SK-N-MC (cell line): ENCODE data around the gene GNG2.

Experiments
- EZH2 ChIP-seq: fragments of 200-600 bp; sonication (generic); IDR thresholded peaks from one replicate; pipeline ENCODE4 v1.6.1; 2017; ENCODE audit warnings: antibody characterized with exemption
- FOXP2 ChIP-seq: optimal IDR thresholded peaks from 2 replicates; pipeline ENCODE3; 2011; ENCODE audit warnings: mild to moderate bottlenecking, moderate library complexity; ENCODE audit not compliant: insufficient read depth; ENCODE audit errors: extremely low read length, control extremely low read depth
- POLR2AphosphoS5 ChIP-seq: IDR thresholded peaks from 2 replicates; pipeline ENCODE4 v1.6.1; 2012; ENCODE audit warnings: mild to moderate bottlenecking, low read depth, low read length, borderline replicate concordance

GRCh38 chr14:51894250-51894649, 33.8 kb downstream of the GNG2 start:
- TF ChIP-seq POLR2AphosphoS5 (no peak), EZH2 (no peak), FOXP2 (no peak)
